Iris pigment epithelial cell (primary cell): ENCODE data around the gene ANXA4.
"Not testable (repeated sequence)": the region's sequence is repeated elsewhere in the genome, so short reads cannot be mapped to it uniquely, and the experiment has no call there.

Experiments
- DNase-seq: peaks from one replicate; pipeline ENCODE4 v3.0.0-alpha.2; 2011; ENCODE audit warnings: low read depth

Gene ANXA4

GRCh38 chr2:69776886-69777785, 35.2 kb downstream of the ANXA4 start:
- no peak for DNase-seq

- DNase-seq: no peak
Measured at GRCh38 chr2:69777786-69778105, 35.8 kb downstream of the ANXA4 start.

- DNase-seq: peak; percentile 61
Measured at GRCh38 chr2:69779258-69780001, 37.5 kb downstream of the ANXA4 start.

GRCh38 chr2:69780921-69781320, 39.0 kb downstream of the ANXA4 start:
- no peak for DNase-seq

GRCh38 chr2:69781321-69782248, 39.7 kb downstream of the ANXA4 start:
- DNase-seq: no peak

GRCh38 chr2:69784228-69784627, 42.3 kb downstream of the ANXA4 start:
- DNase-seq: no peak

- DNase-seq: no peak
Measured at GRCh38 chr2:69785358-69785757, 43.4 kb downstream of the ANXA4 start.

- no peak for DNase-seq
Measured at GRCh38 chr2:69786052-69786560, 44.2 kb downstream of the ANXA4 start.

- peak; percentile 99 for DNase-seq
Measured at GRCh38 chr2:69789175-69789721, 47.3 kb downstream of the ANXA4 start.

- no peak for DNase-seq
Measured at GRCh38 chr2:69789772-69790600, 48.1 kb downstream of the ANXA4 start.

- DNase-seq: no peak
Measured at GRCh38 chr2:69790601-69790959, 48.6 kb downstream of the ANXA4 start.

GRCh38 chr2:69791045-69791444, 49.1 kb downstream of the ANXA4 start:
- no peak for DNase-seq

- DNase-seq: no peak
Measured at GRCh38 chr2:69796174-69796573, 54.2 kb downstream of the ANXA4 start.

- no peak for DNase-seq
Measured at GRCh38 chr2:69797235-69797634, 55.3 kb downstream of the ANXA4 start.

GRCh38 chr2:69797836-69798289, 55.9 kb downstream of the ANXA4 start:
- DNase-seq: peak; percentile 25

GRCh38 chr2:69798290-69798908, 56.5 kb downstream of the ANXA4 start:
- DNase-seq: peak; percentile 57

- DNase-seq: peak; percentile 76
Measured at GRCh38 chr2:69798909-69799526, 57.1 kb downstream of the ANXA4 start.

- no peak for DNase-seq
Measured at GRCh38 chr2:69801745-69802290, 59.9 kb downstream of the ANXA4 start.

- DNase-seq: not testable (repeated sequence)
Measured at GRCh38 chr2:69802781-69803367, 60.9 kb downstream of the ANXA4 start.
